GM04504 (cell line): ENCODE results near the gene CNBP.

Experiments
- DNase-seq: peaks from one replicate; pipeline ENCODE4 v3.0.0-alpha.2; 2012; ENCODE audit warnings: low read depth

CNBP gene

DNA sequence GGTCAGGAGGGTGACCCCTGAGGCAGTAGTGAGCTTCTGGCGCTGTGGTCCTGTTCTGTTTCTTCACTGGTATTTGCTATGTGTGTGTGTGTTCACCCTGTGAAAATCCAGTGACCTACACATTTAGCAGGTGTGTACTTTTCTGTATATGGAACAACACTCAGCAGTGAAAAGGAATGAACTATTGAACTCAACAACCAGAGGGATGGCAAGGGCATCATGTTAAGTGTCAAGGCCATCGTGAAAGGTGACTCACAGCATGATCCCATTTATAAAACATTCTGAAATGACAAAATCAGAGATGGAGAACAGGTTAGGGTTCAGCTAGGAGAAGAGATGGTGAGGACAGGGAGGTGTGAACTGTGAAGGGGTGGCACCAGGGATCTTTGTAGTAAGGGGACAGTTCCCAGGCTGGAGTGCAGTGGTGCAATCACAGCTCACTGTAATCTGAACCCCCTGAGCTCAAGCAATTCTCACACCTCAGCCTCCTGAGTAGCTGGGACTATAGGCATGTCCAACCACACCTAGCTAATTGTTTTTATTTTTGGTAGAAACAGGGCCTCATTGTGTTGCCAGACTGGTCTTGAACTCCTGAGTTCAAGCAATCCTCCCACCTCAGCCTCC is 52.1 kb downstream of the CNBP start:
- DNase-seq: no peak

DNA sequence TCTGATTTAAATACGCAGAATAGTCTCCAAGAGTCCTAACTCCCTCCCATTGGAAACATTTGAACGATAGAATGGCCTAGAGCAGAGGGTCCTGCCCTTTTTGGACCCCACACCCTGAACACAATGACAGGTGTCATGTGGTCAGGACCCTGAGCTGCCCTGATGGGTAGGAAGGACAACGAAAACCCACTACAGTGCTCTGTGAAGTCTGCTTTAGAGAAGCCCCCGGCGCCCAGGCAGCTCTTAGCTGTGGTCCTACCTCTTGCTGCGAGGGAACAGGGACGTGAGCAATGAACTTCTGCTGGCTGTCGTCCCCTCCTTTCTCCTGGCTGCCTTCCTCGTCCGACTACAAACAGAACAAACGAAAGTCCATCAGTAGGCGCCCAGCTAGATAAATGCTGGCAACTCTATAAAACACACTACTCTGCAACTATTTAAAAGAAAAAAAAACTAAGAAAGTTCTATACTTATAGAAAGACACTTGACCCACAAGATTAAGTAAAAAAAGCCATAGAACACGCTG is 53.3 kb downstream of the CNBP start:
- no peak for DNase-seq

DNA sequence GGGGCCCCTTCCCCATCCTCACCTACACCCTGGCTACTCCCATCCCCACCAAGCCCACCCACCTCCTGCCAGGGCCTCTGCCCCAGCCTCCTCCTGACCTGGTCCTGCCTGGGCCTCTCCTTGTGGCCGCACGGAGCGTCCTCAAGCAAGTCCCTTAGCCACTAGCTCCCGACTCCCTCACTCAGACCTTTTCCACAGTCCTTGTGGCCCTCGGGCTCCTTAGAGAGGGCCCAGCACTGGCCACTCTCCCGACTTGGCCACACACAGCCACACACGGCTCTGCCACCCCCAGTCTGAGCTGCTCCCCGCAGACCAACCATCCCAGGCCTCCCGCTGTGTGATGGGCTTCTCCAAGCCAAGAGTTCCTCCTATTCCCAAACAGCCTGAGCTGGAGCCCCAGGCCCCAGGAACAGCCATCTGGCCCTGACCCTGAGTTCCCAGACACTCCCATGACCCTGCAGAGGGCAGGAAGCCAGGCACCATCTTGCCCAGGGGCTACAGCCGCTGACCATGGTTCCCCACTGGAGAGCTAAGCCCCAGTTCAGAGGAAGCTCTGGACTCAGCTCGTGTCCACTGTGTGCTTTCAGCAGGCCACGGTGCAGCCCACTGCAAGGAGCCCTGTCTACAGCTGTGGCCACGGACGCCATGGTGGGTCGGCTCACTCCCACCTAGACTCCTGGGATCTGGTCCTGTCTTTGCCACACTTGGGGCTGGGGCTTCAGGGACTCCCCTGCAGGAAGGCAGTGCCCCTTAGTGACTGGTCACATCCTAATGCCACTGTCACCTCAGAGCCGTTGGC is 55.1 kb downstream of the CNBP start:
- no peak for DNase-seq

DNA sequence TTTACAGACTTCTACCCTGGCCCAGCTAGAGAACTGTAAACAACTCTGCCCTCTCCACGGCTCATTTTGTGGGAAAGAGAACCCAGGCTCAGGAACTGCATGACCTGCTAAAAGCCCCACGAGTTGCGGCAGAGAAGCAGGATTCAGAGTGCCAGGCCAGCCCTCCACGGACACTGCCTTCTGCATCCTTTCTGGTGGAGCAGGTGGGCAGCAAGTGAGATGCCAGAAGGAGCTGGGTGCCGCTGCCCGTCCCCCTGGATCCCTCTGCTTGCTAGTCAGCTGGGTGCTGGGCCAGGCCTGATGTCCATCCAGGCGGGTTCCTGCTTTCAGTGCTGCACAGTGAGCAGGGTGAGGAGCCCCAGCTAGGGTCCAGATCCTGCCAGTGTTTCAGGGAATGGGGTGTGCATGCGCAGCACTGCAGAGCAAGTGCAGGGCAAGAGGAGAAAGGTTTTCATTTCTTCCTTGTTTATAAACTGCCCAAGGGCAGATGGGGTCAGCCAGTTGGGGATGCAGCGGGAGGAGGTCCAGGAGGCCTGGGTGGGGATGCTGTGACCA is 56.9 kb downstream of the CNBP start:
- no peak for DNase-seq

DNA sequence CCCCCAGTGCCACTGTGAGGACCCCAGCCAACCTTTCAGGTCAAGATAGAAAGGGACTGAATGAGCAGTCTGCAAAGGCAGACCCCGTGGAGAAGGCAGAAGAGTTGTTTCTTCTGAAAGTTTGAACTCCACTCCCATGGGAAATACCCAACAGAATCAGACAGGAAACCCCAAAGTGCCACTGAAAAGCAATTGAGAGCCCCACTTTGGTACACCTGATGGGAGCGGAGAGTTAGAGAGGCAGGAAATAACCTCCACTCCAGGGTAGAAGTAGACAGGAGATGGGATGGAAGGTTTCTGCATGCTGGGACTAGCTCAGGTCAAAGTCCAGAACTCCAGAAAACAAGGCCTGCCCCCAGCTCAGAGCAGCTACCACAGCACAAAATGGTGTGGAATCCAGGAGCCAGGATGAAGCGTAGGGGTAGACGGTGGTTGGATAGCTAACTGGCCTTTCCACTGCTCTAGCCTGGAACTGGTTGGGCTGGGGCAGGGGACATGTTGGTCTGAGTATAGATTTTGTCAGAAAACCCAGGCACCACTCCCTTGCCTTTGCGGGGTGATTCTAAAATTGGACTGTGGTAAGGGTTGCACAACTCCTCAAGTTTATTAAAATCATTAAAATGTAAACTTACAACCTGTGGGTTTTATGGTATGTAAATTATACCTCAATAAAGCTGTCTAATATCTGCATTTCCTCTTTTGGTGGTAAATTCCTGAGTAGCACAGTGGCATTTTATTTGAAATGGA is 60.2 kb downstream of the CNBP start:
- DNase-seq: peak; percentile 30

DNA sequence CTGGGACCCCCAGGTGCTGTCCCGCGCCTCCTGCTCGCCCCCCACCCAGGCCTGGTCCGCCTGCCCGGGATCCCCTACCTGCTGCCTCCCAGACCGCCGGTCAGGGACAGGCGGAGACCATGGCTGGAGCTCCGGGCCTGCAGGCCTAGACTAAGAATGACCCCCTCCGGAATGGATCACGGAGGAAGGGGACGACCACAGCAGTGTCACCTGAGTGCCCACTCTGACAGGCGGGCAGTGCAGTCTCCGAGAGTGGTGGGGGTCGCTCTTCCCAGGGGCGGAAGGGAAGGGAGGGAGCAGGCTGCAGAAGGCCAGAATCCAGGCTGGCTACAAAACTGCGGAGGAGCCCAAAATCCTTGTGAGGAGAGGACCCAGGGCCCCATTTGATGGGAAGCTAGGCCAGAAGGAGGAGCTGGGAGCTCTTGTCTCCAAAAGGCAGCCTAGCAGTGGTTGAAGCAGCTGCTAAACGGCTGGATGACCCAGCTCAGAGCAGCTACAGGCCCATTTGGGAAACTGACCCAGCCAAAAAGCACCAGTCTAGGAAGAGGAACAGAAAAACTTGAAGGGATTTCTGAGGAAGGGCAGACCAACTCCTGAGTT is 61.2 kb downstream of the CNBP start:
- DNase-seq: no peak

DNA sequence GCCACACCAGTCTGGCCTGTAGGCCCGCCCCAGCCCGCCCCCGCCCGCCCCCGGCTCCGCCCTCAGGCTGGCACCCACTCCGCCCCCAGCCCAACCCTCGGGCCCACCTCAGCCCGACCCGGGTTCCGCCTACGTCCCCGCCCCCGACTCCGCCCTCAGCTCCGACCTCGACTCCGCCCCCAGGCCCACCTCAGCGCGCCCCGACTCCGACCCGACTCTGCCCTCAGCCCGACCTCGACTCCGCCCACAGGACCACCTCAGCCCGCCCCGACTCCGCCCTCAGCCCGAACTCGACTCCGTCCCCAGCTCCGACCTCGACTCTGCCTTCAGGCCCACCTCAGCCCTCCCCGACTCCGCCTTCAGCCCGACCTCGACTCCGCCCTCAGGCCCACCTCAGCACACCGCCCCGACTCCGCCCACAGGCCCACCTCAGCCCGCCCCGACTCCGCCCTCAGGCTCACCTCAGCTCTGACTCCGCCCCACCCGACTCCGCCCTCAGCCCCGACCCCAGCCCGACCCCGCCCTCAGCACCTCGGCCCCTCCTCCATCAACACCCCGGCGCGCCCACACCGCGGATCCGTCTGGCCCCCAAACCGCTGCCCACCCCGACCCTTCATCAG is 61.8 kb downstream of the CNBP start, which contains the start of gene RAB43:
Gene RAB43, minus strand, starts transcription at position 13 of the 620 bp plus-strand sequence. CDS start 315 bp downstream, outside the sequence.
- DNase-seq: peak; percentile 47

DNA sequence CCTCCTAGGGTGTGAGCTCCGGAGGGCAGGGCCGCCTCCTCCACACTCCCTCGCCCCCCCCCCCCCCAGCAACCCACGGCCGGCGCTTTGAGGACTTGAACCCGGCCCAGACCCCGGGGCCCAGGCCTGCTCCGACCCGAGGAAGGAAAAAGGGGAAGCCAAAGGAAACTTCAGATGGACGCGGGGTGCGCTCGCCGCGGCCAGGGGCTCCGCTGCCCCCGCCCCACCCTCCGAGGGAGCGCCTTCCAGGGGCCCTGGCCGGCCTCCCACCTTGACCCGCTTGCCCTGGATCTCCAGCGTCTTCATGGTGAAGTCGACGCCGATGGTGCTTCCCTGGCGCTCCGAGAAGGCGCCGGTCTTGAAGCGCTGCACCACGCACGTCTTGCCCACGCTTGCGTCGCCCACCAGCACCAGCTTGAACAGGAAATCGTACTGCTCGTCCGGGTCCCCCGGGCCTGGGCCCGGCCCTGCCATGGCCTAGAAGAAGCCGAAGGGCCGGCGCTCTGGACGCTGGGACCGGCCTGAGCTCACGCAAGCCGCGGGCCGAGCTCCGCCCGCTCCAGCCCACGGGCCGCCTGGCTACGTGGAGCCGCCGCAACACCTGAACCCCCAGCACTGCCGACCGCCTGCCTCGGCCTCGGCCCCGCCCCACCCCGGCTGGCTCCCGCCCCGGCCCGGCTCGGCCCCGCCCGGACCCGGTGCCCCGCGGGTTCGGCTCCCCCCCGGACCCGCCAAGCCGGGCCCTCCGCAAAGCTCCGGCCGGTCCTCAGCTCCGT is 62.5 kb downstream of the CNBP start:
- DNase-seq: peak; percentile 12

DNA sequence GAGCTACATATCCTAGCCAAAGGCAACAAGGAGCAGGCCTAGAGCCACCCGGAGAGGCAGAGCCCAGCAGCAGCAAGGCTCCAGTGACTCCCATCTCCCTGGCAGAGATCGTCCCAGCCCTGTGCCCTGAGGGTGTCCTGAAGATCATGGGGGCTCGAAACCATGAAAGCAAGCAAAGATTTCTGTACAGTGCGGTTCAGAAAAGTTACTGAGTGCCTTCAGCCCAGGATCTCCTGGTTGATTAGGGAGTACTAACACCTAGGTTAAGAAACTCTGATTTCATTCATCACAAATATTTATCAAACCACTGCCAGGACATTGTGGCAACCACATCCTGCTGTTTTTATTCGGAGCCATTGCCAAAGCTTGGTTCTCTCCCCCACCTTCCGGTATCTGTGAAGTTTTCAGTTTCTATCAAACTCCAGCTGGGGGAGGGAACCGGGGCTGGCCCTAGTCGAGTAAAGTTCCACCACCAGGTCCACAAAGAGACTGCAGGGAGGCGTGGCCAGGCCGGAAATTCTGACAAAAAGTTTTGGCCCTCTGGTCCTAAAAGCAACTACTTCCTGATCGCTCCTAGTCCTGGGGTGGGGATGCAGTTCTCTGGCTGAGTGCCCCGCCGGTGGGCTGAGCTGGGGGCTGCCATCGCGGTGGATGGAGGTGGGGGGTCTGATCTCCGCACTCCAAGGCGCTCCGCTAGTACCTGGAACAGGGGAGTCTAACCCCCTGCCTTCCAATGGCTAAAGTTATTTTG is 63.3 kb downstream of the CNBP start:
- DNase-seq: peak; percentile 80

DNA sequence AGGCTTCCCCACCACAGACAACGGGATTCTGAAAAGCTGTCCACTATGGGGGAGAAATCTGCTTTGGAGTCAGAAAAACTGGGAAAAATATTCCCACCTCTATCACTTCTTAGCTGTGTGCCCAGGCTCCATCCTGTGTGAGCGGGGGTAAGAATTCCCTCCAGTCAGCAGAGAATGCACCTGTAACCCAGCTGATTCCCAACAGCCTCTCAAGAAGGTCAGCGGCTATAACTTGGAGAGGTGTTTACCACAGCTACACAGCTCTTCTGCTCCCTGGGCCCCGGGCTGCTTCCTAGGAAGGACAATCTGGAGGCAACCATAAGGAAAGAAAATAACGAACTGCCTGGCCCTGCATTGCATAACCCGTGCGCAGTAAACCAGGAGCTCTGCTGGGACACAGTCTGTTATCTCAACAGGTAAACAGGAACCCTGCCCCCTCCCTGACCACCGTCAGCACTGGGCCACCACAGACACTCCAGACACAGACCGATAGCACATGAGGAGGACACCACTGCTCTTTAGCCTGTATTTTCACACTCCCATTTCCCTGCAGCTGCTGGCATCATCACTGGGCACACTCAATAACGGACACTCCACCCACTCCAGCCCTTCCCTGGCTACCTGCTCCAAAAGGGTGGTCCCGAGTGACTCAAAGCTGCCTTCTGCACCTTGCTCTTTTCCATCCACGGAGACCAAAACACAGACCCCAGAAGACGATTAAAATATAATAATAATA is 64.2 kb downstream of the CNBP start:
- no peak for DNase-seq

DNA sequence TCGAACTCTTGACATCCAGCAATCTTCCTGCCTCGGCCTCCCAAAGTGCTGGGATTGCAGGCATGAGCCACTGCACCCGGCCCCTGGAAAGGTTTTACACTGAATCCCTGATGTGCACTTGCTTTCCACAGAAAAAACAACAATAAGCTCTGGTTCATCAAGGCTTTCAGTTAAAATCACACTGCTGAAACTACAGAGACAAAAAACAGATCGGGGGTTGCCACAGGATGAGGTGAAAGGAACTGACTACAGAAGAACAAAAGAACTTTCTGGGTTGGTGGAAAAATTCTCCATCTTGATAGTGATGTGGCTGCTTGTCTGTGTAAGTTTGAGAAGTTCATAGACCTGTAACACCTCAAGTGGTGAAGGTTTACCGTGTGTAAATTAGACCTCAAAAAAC is 65.0 kb downstream of the CNBP start:
- no peak for DNase-seq
